Ascending aorta (tissue), 2 donors: ENCODE data around the gene ERC1. TPM values are rescaled to one million over a fixed set of nuclear protein-coding genes. Genes with fewer than 3 reads are reported as not detected.

Source experiments
- DNase-seq, 2 donors: peaks; one replicate each; pipeline ENCODE4 v3.0.0-alpha.2; 2019; ENCODE audit warnings: low spot score in 2 of 2
- H3K27ac ChIP-seq, 2 donors: fragments of 200-600 bp; sonication (generic); one replicate each; pipeline ENCODE4 v1.5.1; 2016 to 2017; ENCODE audit warnings: mild to moderate bottlenecking in 1 of 2
- H3K27me3 ChIP-seq: fragments of 200-600 bp; sonication (generic); one replicate; pipeline ENCODE4 v1.5.1; 2017
- H3K36me3 ChIP-seq, 2 donors: fragments of 200-600 bp; sonication (generic); one replicate each; pipeline ENCODE4 v1.5.1; 2016
- H3K4me1 ChIP-seq, 2 donors: fragments of 200-600 bp; sonication (generic); one replicate each; pipeline ENCODE4 v1.5.1; 2016 to 2017; ENCODE audit warnings: mild to moderate bottlenecking in 1 of 2
- H3K4me3 ChIP-seq, 2 donors: fragments of 200-600 bp; sonication (generic); one replicate each; pipeline ENCODE4 v1.5.1; 2016 to 2017; ENCODE audit warnings: mild to moderate bottlenecking in 1 of 2
- H3K9me3 ChIP-seq, 2 donors: fragments of 200-600 bp; sonication (generic); one replicate each; pipeline ENCODE4 v1.5.1; 2016
- CTCF ChIP-seq, 3 experiments: fragments of 200-600 bp in 2 of 3; fragments of 450-650 bp in 1 of 3; sonication (generic) in 2 of 3; IDR thresholded peaks; one replicate each; pipeline ENCODE4 v1.5.1; 2016 to 2019; ENCODE audit warnings: antibody characterized with exemption in 3 of 3, mild to moderate bottlenecking in 1 of 3, moderate library complexity in 1 of 3
- intact Hi-C: fragments of 100-400 bp; cut with DNase I; formaldehyde crosslinking; loops from one replicate; pipeline ENCODE4 v1.15.1; 2023
- total RNA-seq: library from RNA; depleted of rRNA; stranded (reverse); fragments of >200 nt; gene quantifications from one replicate; pipeline ENCODE4 v1.1.0, GENCODE V29; 2016

The ERC1 gene
- total RNA-seq, 1 donor from 2014 or later: 41.4 TPM

- no peak for TF ChIP-seq CTCF (IDR thresholded peaks at IDR 0.05)
- no peak overlapping the region for H3K27ac ChIP-seq
- no peaks in the 10 kb centered on the region for H3K27me3 ChIP-seq
- no peaks in the 10 kb centered on the region for H3K9me3 ChIP-seq
- H3K4me1 ChIP-seq: peaks cover 0 to 7% of the 10 kb centered on the region in 2 donors
- no peak for DNase-seq
- H3K36me3 ChIP-seq: no peaks in the 10 kb centered on the region
- no peak overlapping the region for H3K4me3 ChIP-seq
- intact Hi-C loops: no loop called here
Observed at GRCh38 chr12:1502379-1502720, 511.3 kb downstream of the ERC1 start.

GRCh38 chr12:1502831-1503230, 511.8 kb downstream of the ERC1 start:
- Histone ChIP-seq H3K4me1 (peaks cover 0 to 7% of the 10 kb centered on the region in 2 donors), H3K9me3 (no peaks in the 10 kb centered on the region), H3K4me3 (no peak overlapping the region), H3K27me3 (no peaks in the 10 kb centered on the region), H3K36me3 (no peaks in the 10 kb centered on the region), H3K27ac (no peak overlapping the region)
- peak in 2 of 3 experiments; percentile 5 to 30 for TF ChIP-seq CTCF (IDR thresholded peaks at IDR 0.05)
- no peak for DNase-seq
- intact Hi-C loops: no loop called here

- no peak overlapping the region for H3K4me3 ChIP-seq
- H3K4me1 ChIP-seq: peaks cover 0 to 7% of the 10 kb centered on the region in 2 donors
- H3K9me3 ChIP-seq: no peaks in the 10 kb centered on the region
- no peaks in the 10 kb centered on the region for H3K36me3 ChIP-seq
- intact Hi-C loops: no loop called here
- H3K27ac ChIP-seq: no peak overlapping the region
- H3K27me3 ChIP-seq: no peaks in the 10 kb centered on the region
- no peak for TF ChIP-seq CTCF (IDR thresholded peaks at IDR 0.05)
- DNase-seq: no peak
Observed at GRCh38 chr12:1503281-1503711, 512.3 kb downstream of the ERC1 start.

GRCh38 chr12:1504304-1504894, 513.4 kb downstream of the ERC1 start:
- no peak for TF ChIP-seq CTCF (IDR thresholded peaks at IDR 0.05)
- Histone ChIP-seq H3K36me3 (no peaks in the 10 kb centered on the region), H3K9me3 (no peaks in the 10 kb centered on the region), H3K27me3 (no peaks in the 10 kb centered on the region), H3K4me1 (peaks cover 0 to 7% of the 10 kb centered on the region in 2 donors), H3K4me3 (no peak overlapping the region), H3K27ac (no peak overlapping the region)
- DNase-seq: no peak
- intact Hi-C loops: no loop called here

GRCh38 chr12:1504895-1505311, 513.9 kb downstream of the ERC1 start:
- Histone ChIP-seq H3K4me1 (peaks cover 0 to 7% of the 10 kb centered on the region in 2 donors), H3K27me3 (no peaks in the 10 kb centered on the region), H3K4me3 (no peak overlapping the region), H3K36me3 (no peaks in the 10 kb centered on the region), H3K9me3 (no peaks in the 10 kb centered on the region), H3K27ac (no peak overlapping the region)
- DNase-seq: no peak
- TF ChIP-seq CTCF (IDR thresholded peaks at IDR 0.05): no peak
- intact Hi-C loops: no loop called here

- Histone ChIP-seq H3K9me3 (no peaks in the 10 kb centered on the region), H3K27ac (no peak overlapping the region), H3K4me1 (peaks cover 0 to 7% of the 10 kb centered on the region in 2 donors), H3K4me3 (no peak overlapping the region), H3K27me3 (no peaks in the 10 kb centered on the region), H3K36me3 (no peaks in the 10 kb centered on the region)
- intact Hi-C loops: no loop called here
- TF ChIP-seq CTCF (IDR thresholded peaks at IDR 0.05): no peak
- DNase-seq: no peak
Observed at GRCh38 chr12:1505576-1505975, 514.6 kb downstream of the ERC1 start.
